HG02840 (cell line): ENCODE measurements around the gene DNTT.
A peak's percentile ranks its signal among the peaks of the same experiment; 100 is the strongest.
"Not testable (repeated sequence)": the region's sequence is repeated elsewhere in the genome, so short reads cannot be mapped to it uniquely, and the experiment has no call there.

Source experiments
- ATAC-seq: cut with Tn5 transposase; IDR thresholded peaks from one replicate; pipeline ENCODE4 v1.9.1; 2021; ENCODE audit warnings: mild to moderate bottlenecking, moderate library complexity, moderate number of reproducible peaks; ENCODE audit not compliant: unreplicated experiment, low FRiP score

DNTT gene

DNA sequence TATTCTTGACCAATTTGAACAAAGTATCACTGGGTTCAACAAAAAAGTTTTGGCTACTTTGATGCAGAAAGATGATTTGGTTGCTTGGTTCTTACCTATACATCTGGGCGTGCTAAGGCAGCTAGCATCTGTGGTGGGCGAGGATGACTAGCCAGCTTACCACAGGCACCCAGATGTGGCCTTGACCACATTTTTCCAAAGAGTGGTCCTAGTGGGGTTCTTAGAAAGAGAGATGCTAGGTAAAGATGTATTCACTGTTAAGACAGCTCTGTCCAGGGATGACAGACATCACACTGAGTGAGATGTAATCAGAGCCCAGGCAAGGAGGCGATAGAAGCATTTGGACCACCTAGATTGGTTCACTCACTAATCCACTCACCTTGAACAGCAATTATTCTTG lies 785 bp downstream of the DNTT start:
- ATAC-seq = no peak

DNA sequence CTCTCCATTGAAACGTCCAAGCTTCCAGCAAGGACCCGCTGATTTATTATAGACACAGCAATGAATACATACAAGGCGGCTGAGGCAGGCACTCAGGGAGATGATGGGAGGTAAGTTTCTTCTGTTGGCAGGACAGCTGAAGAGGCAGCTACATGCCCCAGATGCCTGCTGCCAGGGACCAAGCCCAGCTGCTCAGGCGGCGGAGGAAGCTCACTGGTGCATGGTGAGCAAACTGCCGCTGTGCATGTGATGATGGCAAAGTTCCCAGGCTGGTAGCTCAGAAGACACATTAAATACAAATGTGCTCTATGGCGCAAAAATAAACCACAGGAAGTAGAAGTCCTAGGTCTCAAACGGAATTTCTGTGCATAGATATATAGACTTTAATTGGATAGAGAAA lies 2.3 kb downstream of the DNTT start:
- no peak for ATAC-seq

DNA sequence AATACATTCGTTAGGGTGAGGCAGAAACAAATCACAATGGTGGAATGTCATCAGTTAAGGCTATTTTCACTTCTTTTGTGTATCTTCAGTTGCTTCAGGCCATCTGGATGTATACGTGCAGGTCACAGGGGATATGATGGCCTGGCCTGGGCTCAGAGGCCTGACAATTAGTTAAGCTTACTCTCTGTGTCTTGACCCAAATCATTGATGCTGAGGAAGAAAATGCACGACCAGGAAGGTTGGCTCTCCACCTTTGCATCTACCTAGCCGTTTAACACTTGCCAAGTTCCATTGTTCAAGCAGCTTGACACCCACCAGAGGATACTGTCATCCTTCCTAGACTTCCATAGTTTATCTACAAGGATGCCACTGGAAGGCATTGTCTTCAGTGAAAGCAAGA lies 4.6 kb downstream of the DNTT start:
- not testable (repeated sequence) for ATAC-seq

DNA sequence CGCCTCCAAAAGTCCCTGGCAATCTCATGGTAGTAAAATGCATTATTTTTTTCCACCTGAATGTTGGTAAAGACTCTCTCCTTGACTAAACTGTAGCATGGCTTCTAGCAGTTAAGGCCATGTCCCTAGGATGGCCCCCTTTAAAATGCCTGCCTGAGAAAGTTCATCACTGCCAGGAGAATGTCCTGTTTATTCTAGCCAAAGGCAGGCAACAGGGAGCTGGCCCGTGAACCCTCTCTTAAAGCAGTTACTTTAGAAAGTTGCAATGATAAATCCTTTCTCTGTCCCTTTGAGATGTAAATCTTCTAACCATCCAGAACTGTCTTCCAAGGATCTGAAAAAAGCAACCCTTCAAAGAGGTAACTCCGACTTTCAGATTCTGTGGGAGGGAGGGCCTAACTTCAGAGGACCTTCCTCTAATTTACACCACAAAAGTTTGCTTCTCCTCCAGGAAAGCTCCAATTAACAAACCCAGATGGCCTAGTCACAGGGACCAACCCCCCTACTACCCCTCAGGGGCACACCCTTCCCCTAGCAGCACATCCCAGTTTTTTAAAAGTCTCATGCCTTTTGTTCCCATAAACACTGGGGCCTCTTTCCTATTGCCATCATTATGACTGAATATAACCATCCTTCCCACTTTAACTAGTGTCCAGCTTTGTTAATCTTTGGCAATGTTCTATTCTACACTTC lies 5.5 kb downstream of the DNTT start:
- ATAC-seq = no peak

DNA sequence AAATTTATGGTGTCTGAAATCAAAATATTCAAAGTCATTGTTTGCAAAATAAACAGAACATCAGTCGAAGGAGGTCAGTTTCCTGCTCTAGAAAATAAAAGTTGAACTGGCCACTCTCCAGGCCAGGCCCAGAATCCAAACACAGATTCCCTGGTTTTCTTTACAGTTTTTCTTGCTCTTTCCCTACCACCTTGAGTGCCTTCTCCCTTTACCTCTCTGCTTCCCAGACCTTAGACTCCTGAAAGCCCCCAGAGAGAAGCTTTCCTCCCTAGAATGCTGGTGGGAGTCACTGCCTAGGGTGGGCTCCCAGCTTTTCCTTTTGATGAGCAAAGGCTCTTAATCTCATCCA lies 6.1 kb downstream of the DNTT start:
- no peak for ATAC-seq

DNA sequence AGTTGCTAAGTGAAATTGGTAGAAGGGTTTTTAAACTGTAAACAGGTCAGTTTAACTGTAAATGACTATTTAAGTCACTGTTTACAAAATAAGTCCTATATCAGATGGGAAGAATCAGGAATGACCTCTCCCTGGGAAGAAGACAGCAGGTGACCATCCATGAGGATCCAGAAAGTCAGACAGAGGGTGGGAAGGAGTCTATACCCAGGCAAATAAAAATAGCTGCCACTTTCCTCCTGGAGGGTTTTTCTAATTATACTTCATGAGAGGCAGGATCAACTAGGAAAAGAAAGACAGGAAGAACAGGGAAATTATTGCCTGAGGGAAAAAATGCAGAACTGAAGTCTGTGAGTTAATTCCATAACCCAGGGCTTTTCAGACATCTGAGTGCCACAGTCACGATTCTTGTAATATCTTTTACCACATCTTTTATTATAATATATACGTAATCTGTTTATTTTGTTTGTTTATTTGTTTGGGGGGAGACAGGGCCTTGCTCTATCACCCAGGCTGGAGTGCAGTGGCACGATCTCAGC lies 7.0 kb downstream of the DNTT start:
- no peak for ATAC-seq

DNA sequence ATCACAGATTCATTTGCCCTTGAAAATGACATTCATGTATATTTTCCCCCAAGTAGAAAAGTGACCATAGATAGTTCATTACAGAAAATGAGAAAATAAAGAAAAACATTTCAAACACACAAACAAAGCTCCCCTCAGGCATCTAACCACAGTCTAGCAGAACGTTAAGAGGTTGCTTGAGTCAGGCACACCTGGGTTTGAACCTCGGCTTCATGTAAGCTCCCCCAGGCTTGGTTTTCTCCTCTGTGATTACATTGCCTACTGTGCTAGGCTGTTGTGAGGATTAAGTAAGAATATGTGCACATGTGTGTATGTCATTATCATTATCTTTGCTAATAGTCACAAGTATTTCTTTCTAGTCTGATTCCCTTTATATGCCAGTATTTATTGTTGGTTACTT lies 9.1 kb downstream of the DNTT start:
- no peak for ATAC-seq

DNA sequence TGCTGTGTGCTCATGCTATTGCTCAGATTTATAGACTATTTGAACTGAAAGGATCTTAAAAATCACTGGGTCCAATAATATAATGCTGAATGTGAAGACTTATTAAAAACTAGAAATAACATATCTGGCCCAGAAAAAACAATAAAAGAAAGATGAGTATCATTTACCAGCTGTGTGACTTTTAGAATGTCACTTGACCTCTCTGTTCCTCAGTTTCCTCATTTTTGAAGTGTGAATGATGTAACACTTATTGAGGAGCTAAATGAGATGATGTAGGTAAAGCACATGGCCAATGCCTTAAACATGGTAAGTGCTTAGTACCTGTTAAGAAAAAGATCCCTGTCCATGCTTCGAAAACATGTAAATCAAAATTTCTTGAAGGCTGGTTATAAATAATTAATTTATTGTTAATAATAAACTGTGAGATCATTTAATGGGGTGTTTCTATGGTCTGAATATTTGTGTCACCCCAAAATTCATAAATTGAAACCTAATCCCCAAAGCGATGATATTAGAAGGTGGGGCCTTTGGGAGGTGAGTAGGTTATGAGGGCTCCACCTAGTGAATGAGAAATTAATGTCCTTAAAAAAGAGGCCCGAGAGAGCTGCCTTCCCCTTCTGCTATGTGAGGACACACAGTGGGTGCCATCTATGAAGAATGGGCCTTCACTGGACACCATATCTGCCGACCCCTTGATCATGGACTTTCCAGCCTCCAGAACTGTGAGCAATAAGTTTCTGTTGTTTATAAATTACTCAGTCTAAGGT lies 13.0 kb downstream of the DNTT start:
- ATAC-seq = no peak

DNA sequence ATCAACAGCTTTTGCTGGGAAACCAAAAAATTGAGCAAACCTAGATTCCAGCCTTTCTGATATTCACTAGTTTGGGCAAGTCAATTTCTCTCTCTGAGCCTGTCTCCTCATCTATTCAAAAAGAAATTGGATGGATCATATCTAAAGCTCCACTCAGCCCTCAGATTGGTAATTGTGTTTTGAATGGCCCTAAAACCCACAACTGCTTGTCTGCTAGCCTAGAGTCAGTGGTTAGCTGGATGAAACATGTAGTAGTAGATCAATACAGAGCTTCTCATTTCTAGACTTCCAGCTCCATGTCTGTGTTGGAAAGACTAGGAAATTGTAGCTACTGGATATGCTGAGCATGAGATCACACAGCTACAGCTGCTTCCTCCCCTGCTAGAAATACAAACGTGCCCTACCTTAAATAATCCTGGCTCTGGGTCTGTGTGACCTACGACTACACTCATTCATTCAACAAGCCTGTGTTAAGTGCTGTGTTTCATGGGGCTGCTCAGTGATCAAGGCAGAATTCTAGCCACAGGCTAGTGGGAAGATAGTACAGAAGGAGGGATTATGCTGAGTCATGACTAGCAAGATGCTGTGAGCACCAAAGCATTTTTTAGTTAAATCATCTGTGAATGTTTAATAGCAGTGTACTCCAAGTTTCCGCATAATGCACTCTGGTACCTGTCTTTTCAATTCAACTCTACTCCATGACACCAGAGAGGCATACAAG lies 15.7 kb downstream of the DNTT start:
- ATAC-seq = no peak

DNA sequence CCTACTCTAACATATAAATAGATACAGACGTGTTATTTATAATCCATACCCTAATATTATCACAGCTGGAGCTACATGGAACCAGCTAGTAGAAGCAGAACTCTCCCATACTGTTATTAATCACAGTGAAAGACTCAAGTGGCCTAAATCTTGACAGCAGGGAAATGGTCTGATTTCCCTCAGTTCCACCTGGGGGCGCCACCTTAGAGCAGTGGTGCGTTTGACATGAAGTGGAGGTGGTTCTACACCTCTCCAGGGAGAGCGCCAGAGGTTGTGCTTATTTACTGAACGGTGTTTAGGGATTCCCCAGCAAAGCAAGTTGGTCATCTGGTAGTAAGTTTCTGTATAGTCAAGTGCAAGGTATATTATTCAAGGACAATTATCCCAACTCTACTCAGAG lies 17.6 kb downstream of the DNTT start:
- ATAC-seq = no peak

DNA sequence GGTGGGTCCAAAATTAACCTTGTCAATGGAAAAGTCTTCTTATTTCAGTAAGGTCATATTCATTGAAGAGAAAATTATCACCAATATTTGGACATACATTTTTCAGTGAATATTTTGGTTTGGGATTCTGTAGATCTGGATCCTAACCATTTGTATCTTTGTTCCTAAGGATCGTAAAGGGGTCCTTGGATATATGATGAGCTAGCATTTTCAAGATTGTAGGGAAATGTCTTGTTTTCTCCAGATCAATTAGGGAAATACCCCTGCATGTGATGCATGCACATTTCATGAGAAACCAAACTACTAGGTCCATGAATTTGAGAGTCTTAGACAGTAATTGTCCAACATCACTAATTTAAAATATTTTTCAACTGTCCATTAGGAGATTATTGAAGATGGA lies 18.0 kb downstream of the DNTT start:
- no peak for ATAC-seq

DNA sequence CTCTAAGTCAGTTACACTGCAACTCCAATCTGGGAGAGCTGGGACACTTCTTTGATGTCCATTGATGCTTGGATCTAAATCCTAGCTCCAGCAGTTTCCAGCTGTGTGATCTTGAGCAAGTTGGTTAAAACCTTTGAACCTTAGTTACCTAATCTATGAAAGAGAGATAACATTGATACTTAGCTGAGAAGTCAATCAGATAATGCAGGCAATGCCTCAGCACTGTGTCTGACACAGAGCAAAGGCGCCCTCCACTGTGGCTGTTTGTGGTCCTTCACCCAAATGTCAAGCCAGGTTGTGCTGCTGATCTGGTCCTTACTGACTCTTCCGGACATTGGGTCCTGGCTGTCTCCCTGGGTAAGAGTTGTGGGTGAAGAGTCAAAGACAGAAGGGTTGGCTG lies 20.2 kb downstream of the DNTT start:
- no peak for ATAC-seq

DNA sequence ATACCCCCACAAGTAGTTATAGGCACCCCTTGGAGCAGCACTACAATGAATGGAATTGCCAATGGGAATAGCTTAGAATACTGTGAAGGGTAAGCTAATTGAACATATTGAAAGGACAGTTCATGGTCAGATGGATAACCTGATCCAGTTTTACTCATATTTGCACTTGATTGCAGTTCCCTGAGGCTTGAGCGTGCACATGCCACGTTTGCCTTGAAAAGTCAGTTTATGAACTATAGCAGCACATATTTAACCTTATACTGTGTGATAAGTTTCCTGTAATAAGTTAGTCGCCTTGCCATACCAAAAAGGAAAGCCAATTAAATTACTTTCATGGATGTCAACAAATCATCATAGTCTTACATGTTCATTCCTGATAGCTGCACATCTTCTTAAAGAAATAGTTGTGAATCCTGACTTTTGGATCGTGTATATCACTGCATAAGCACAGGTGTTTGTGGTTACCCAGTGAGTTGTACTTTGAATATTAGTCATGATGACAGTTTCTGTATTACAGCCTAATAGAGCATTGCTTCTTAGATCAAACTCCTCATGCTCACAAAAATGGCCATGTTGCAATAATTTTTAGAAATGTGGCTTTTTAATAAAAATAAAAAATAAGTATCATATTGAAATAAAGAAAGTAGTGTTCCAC lies 21.6 kb downstream of the DNTT start:
- peak; percentile 86 for ATAC-seq

DNA sequence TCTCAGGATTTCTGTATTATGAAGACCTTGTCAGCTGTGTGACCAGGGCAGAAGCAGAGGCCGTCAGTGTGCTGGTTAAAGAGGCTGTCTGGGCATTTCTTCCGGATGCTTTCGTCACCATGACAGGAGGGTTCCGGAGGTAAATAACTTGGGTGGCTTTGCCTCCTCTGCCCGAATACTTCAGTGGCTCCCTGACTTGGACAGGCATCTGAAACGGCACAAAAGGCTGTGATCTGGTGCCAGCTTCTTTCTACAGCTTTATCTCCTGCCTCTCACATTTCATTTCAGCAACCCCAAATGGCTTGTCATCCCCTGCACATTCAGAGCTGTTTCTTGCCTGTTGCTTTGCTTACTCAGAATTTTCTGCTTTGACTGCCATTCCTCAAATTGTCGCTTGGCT lies 23.2 kb downstream of the DNTT start:
- no peak for ATAC-seq

DNA sequence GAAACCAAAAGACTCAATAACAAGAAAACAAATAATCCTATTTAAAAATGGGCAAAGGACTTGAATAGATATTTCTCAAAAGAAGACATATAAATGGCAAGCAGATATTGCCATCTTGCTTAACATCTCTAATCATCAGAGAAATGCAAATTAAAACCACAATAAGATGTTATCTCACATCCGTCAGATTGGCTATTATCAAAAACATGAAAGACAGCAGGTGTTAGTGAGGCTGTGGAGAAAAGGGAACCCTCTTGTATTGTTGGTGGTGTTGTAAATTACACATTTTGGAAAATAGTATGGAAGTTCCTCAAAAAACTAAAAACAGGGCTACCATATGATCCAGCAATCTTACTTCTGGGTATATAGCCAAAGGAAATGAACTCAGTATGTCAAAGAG lies 28.9 kb downstream of the DNTT start:
- no peak for ATAC-seq

DNA sequence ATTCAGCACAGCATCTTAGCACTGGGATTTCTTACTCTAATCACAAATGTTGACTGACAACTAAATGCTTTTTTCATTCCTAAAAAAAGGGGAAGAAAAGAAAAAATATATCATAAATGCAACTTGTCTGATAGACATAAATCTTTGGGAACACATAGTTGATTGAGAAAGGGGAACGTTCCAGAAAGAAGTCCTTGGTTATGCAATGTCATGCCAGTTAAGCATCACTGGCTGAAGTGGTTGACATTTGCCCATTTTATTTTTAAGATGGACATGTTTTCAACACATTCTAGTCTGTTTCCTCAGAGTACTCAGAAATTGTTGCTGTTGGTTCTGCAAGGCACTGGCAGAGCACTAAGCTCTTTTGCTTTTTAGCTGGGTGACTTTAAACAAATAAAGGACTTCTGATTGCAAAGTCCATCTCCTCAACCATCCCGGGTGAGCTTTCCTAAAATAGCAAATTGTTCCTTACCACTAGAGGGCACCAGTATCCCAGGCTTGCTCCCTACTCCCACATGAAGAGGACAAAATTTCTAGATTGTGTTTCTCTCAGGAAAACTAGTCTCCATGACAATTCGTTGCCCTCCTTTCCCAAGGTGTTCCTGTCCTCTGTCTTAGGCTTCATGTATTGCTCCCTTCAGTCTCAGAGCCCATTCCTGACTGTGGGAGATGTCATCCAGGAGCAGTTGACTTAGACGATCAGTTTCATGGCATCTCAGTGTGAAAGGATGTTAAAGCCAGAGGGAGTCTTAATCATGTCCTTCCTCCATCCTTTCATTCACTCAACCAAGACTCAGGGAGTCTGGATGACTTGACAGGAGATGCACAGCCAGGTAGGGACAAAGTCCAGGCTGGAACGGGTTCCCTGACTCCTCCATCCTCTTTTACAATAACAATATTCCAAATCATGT lies 30.6 kb downstream of the DNTT start:
- ATAC-seq = no peak

DNA sequence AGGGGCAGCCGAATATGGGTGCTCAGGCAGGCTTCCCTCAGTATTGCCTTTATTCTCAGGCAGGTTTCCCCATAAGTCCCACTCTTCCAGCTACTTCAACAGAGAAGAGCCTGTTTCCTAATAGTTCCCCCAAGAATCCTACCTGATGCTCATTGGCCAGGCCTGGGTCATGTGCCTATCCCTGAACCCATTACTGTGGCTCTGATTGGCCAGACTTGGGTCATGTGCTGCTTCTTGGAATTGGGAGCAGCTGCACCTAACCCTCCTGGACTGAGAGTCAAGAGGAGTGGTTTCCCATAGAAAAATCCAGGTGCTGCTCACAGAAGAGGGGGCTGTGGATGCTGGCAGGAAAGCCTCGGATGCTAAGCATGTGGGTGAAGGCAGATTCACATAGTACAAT lies 32.9 kb downstream of the DNTT start:
- no peak for ATAC-seq

DNA sequence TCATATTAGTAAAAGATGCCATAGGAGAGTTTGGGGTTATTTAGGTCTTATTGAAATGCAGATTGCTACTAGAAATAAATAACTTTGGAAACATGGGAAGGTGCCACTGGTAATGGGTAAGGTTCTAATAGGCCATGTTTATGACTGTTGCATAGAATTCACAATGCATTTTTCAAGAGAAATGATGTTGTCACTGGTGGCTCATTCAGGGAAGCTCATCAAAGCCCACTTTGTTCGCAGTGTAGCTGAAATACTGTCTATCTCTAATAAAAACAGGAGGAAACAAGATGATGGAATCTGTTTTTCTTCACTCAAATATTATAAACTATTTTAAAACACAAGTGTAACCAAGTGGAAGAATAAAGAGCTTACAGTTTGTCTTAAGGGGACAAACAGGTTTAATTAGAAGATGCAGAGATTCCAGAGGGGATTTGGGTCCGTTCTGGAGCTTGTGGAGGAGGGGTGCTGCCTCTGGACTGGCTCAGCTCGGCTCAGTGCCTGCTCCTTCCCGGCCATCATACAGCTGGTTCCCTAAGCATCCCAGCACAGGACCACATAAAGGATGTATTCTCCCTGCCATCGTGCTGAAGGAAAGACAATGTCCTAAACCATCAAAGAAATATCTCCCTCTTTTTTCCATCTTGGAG lies 34.2 kb downstream of the DNTT start:
- ATAC-seq = no peak

DNA sequence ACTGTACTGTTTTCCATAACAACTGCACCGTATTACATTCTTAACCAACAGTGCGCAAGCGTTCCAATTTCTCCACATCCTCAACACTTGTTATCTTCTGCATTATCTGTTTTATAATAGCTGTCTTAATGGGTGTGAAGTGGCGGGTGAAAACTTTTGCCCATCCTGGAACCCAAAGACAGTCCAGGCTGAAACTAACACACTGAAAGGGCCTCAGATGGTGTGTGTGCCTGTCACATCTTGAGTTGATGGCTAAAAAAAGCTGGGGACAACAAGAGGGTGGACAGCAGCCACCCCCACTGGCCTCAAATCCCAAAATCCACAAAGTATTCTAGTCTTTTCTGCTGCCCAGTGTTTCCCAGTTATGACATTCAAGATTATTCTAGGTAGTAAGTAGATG lies 35.1 kb downstream of the DNTT start:
- no peak for ATAC-seq
